Type B pancreatic cell (in vitro differentiated cells): ENCODE measurements around the gene SLCO4A1. TPM values are rescaled to one million over a fixed set of nuclear protein-coding genes. Genes with fewer than 3 reads are reported as not detected.

ENCODE experiments used
- DNase-seq: peaks from one replicate; pipeline ENCODE4 v3.0.0; 2021; ENCODE audit warnings: mixed read lengths; ENCODE audit not compliant: unreplicated experiment; ENCODE audit errors: extremely low spot score
- H3K27ac Mint-ChIP-seq: 2 replicates; pipeline ENCODE4 v1.8.0; 2021; ENCODE audit warnings: mild to moderate bottlenecking, mixed read lengths
- H3K27me3 Mint-ChIP-seq: 2 replicates; pipeline ENCODE4 v1.8.0; 2021; ENCODE audit warnings: mixed read lengths
- H3K36me3 Mint-ChIP-seq: 2 replicates; pipeline ENCODE4 v1.8.0; 2021; ENCODE audit warnings: mixed read lengths
- H3K4me1 Mint-ChIP-seq: one replicate; pipeline ENCODE4 v1.8.0; 2021; ENCODE audit warnings: mixed read lengths; ENCODE audit not compliant: unreplicated experiment
- H3K4me3 Mint-ChIP-seq: 2 replicates; pipeline ENCODE4 v1.8.0; 2021; ENCODE audit warnings: mild to moderate bottlenecking, mixed read lengths
- H3K9me3 Mint-ChIP-seq: 2 replicates; pipeline ENCODE4 v1.8.0; 2021; ENCODE audit warnings: mixed read lengths
- CTCF ChIP-seq: fragments of 200-600 bp; sonication (generic); conservative IDR thresholded peaks from 2 replicates; pipeline ENCODE4 v1.5.0; 2021; ENCODE audit warnings: antibody characterized with exemption, mild to moderate bottlenecking
- total RNA-seq: library from RNA; stranded (reverse); gene quantifications from 2 replicates; pipeline ENCODE4 v1.2.1, GENCODE V29; 2021; ENCODE audit warnings: low replicate concordance

Gene SLCO4A1
- total RNA-seq, 1 donor from 2014 or later = 5.3 TPM

DNA sequence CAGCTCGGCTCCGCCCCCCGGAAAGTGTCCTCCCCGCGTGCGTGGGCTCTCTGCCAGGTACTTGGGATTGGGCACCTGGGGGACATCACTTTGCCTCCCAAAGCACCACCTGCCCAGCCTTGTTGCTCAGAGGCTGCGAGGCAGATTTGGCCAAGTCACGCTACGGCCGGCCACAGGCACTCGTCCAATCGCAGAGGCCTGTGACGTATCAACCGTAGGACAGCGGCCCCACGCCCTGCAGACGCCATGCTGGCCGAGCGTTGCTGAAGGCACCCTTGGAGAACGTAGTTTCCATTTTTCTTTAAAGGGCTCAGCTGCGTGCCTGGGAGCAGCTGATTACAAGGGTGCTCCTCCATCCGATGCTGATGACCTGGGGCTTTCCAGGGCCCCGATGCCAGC lies 69.4 kb downstream of the SLCO4A1 start:
- Mint-ChIP-seq H3K4me1 (peaks cover 6% of the 10 kb centered on the region), H3K9me3 (no peaks in the 10 kb centered on the region), H3K27ac (no peak overlapping the region), H3K4me3 (no peak overlapping the region), H3K27me3 (peaks cover 69% of the 10 kb centered on the region), H3K36me3 (no peaks in the 10 kb centered on the region)
- no peak for DNase-seq
- TF ChIP-seq CTCF = no peak

GRCh38 chr20:62712606-62713005 lies 70.3 kb downstream of the SLCO4A1 start:
- H3K27me3 Mint-ChIP-seq = peaks cover 64% of the 10 kb centered on the region

DNA sequence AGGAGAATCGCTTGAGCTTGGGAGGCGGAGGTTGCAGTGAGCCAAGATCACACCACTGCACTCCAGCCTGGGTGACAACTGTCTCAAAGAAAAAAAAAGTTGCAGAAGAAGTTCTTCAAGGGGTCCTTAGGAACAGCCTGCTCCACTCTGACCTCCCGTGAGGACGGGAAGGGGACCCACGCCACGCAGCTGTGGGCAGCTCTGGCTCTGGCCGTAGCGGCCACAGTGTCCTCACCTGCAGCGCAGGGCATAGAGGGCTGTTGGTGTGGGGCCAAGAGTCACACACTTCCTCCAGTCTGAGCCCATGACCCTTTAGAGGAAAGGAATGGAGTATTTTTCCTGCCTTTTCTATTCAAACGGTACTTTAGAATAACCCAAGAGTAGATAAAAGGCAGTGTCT lies 71.7 kb downstream of the SLCO4A1 start:
- no peaks in the 10 kb centered on the region for H3K36me3 Mint-ChIP-seq
- no peak overlapping the region for H3K4me3 Mint-ChIP-seq
- H3K4me1 Mint-ChIP-seq = peaks cover 6% of the 10 kb centered on the region
- H3K9me3 Mint-ChIP-seq = no peaks in the 10 kb centered on the region
- TF ChIP-seq CTCF = no peak
- H3K27ac Mint-ChIP-seq = no peak overlapping the region
- H3K27me3 Mint-ChIP-seq = peaks cover 64% of the 10 kb centered on the region
- DNase-seq = no peak

More at GRCh38 chr20:62712606-62713005, 70.3 kb downstream of the SLCO4A1 start:
- H3K9me3 Mint-ChIP-seq = no peaks in the 10 kb centered on the region
- peaks cover 6% of the 10 kb centered on the region for H3K4me1 Mint-ChIP-seq
- H3K4me3 Mint-ChIP-seq = no peak overlapping the region
- no peak for TF ChIP-seq CTCF
- H3K36me3 Mint-ChIP-seq = no peaks in the 10 kb centered on the region
- no peak overlapping the region for H3K27ac Mint-ChIP-seq
- DNase-seq = no peak

- H3K27me3 Mint-ChIP-seq = peaks cover 67% of the 10 kb centered on the region
These were observed 72.5 kb downstream of the SLCO4A1 start for GRCh38 chr20:62714799-62715198.

DNA sequence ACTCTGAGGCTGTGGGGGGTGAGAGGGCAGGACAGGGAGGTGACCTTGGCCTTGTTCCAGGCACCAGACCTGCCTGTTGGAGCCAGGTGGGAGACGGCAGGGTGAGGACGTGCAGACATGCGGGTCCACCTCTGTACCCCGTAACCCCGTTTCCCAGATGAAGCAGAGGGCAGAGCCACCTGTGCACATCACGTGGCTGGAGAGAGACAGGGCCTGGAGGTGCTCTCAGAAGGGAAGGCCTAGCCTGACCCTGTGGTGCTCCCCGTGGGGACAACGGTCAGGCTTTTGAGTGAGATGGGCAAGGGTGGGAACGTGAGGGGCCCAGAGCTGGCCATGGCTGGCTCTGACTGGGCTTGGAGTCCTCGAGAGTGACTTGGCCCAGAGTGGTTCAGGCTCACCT lies 72.9 kb downstream of the SLCO4A1 start:
- Mint-ChIP-seq H3K4me1 (peaks cover 6% of the 10 kb centered on the region), H3K36me3 (no peaks in the 10 kb centered on the region), H3K4me3 (no peak overlapping the region), H3K9me3 (peaks cover 7% of the 10 kb centered on the region), H3K27me3 (peaks cover 64% of the 10 kb centered on the region), H3K27ac (no peak overlapping the region)
- TF ChIP-seq CTCF = no peak
- no peak for DNase-seq

More at GRCh38 chr20:62714799-62715198, 72.5 kb downstream of the SLCO4A1 start:
- no peak for TF ChIP-seq CTCF
- Mint-ChIP-seq H3K4me1 (peaks cover 6% of the 10 kb centered on the region), H3K4me3 (no peak overlapping the region), H3K27ac (no peak overlapping the region), H3K36me3 (no peaks in the 10 kb centered on the region), H3K9me3 (peaks cover 6% of the 10 kb centered on the region)
- no peak for DNase-seq
